Gastrocnemius medialis (tissue), 4 donors: ENCODE data around the gene CARD8.

Source experiments
- CTCF ChIP-seq, 5 experiments: fragments of 450-650 bp in 3 of 5; fragments of 200-600 bp in 2 of 5; sonication (generic) in 2 of 5; IDR thresholded peaks in 4 of 5; conservative IDR thresholded peaks in 1 of 5; 1 replicate in 4 of 5; 2 replicates in 1 of 5; pipeline ENCODE4 v1.5.1; 2016 to 2019; ENCODE audit warnings: antibody characterized with exemption in 5 of 5, mild to moderate bottlenecking in 3 of 5, moderate library complexity in 3 of 5
- POLR2A ChIP-seq, 2 donors: fragments of 450-650 bp; IDR thresholded peaks; one replicate each; pipeline ENCODE4 v1.6.1; 2017; ENCODE audit warnings: antibody characterized with exemption in 2 of 2, mild to moderate bottlenecking in 2 of 2, moderate library complexity in 2 of 2

GRCh38 chr19:48221628-48222027 lies 34.1 kb downstream of the CARD8 start:
- TF ChIP-seq CTCF (IDR thresholded peaks at IDR 0.05 in 4 of 5, conservative IDR thresholded peaks at IDR 0.05 in 1 of 5) (no peak), POLR2A (IDR thresholded peaks at IDR 0.05) (no peak)
